Gastrocnemius medialis (tissue), 4 donors: ENCODE measurements around the gene OST4. TPM values are rescaled to one million over a fixed set of nuclear protein-coding genes. Genes with fewer than 3 reads are reported as not detected.

Experiments used
- ATAC-seq, 2 donors: fragments of 150-250 bp; one replicate each; pipeline ENCODE4 v1.9.1; 2016
- DNase-seq, 2 donors: peaks; one replicate each; pipeline ENCODE4 v3.0.0-alpha.2; 2019
- H3K27ac ChIP-seq, 4 donors: fragments of 200-600 bp; sonication (generic); 1 replicate in 1 of 4; 2 replicates in 3 of 4; pipeline ENCODE4 v1.5.1; 2016 to 2018; ENCODE audit warnings: mild to moderate bottlenecking in 2 of 4, moderate library complexity in 1 of 4
- H3K27me3 ChIP-seq, 3 donors: fragments of 200-600 bp; sonication (generic) in 2 of 3; 1 replicate in 1 of 3; 2 replicates in 2 of 3; pipeline versions ENCODE4 v1.5.1 to v1.6.0; 2016 to 2019; ENCODE audit warnings: mild to moderate bottlenecking in 1 of 3, moderate library complexity in 1 of 3
- H3K36me3 ChIP-seq, 2 donors: fragments of 200-600 bp; sonication (generic) in 1 of 2; one replicate each; pipeline ENCODE4 v1.5.1; 2017 to 2018
- H3K4me1 ChIP-seq, 2 donors: fragments of 200-600 bp; sonication (generic) in 1 of 2; one replicate each; pipeline ENCODE4 v1.5.1; 2016 to 2017; ENCODE audit warnings: mild to moderate bottlenecking in 2 of 2
- H3K4me3 ChIP-seq, 4 donors: fragments of 200-600 bp; sonication (generic) in 3 of 4; 1 replicate in 1 of 4; 2 replicates in 3 of 4; pipeline ENCODE4 v1.5.1; 2016 to 2019; ENCODE audit warnings: mild to moderate bottlenecking in 2 of 4
- H3K9me3 ChIP-seq, 3 donors: fragments of 200-600 bp; sonication (generic) in 2 of 3; 1 replicate in 1 of 3; 2 replicates in 2 of 3; pipeline ENCODE4 v1.5.1; 2016 to 2019
- CTCF ChIP-seq, 5 experiments: fragments of 450-650 bp in 3 of 5; fragments of 200-600 bp in 2 of 5; sonication (generic) in 2 of 5; IDR thresholded peaks in 4 of 5; conservative IDR thresholded peaks in 1 of 5; 1 replicate in 4 of 5; 2 replicates in 1 of 5; pipeline ENCODE4 v1.5.1; 2016 to 2019; ENCODE audit warnings: antibody characterized with exemption in 5 of 5, mild to moderate bottlenecking in 3 of 5, moderate library complexity in 3 of 5
- POLR2A ChIP-seq, 2 donors: fragments of 450-650 bp; IDR thresholded peaks; one replicate each; pipeline ENCODE4 v1.6.1; 2017; ENCODE audit warnings: antibody characterized with exemption in 2 of 2, mild to moderate bottlenecking in 2 of 2, moderate library complexity in 2 of 2
- in situ Hi-C, 4 donors: fragments of 200-750 bp; cut with MboI; loops; one replicate each; pipeline versions ENCODE4 v1.15.0 to v1.8.0; 2017; ENCODE audit warnings: low sequenced_read_pairs in 4 of 4
- intact Hi-C: fragments of 100-400 bp; cut with DNase I; formaldehyde crosslinking; loops from one replicate; pipeline ENCODE4 v1.15.1; 2023; ENCODE audit warnings: low total_unique reads
- total RNA-seq, 4 donors: library from RNA; depleted of rRNA; stranded (reverse); fragments of >200 nt; gene quantifications; one replicate each; pipeline versions ENCODE4 v1.1.0 to v1.2.3, GENCODE V29; 2016

Gene OST4
- total RNA-seq, 4 donors from 2014 or later: 191 to 283 (median 251) TPM

GRCh38 chr2:27040282-27040681 is 31.2 kb downstream of the OST4 start:
- intact Hi-C loops: no loop called here
- in situ Hi-C loops: no loop called here
- no peak for ATAC-seq

GRCh38 chr2:27039871-27040270 is 31.6 kb downstream of the OST4 start:
- H3K27ac ChIP-seq: no peak overlapping the region
- DNase-seq: no peak
- no peak overlapping the region for H3K4me3 ChIP-seq
- H3K27me3 ChIP-seq: no peaks in the 10 kb centered on the region
- intact Hi-C loops: no loop called here
- H3K36me3 ChIP-seq: peaks cover 0 to 66% of the 10 kb centered on the region in 2 donors
- no peak for ATAC-seq
- in situ Hi-C loops: loop anchor here in 3 of 4 donors (10.0 kb wide), 1 partner anchor 45 kb away; the partner anchor contains the start of gene KHK (in 3 of the 3)
- TF ChIP-seq POLR2A (IDR thresholded peaks at IDR 0.05) (no peak), CTCF (IDR thresholded peaks at IDR 0.05 in 4 of 5, conservative IDR thresholded peaks at IDR 0.05 in 1 of 5) (no peak)
- H3K4me1 ChIP-seq: peaks cover 10 to 12% of the 10 kb centered on the region in 2 donors
- H3K9me3 ChIP-seq: no peaks in the 10 kb centered on the region

More at GRCh38 chr2:27040282-27040681, 31.2 kb downstream of the OST4 start:
- no peak for DNase-seq
- H3K4me3 ChIP-seq: no peak overlapping the region
- H3K27ac ChIP-seq: no peak overlapping the region
- no peaks in the 10 kb centered on the region for H3K27me3 ChIP-seq
- H3K4me1 ChIP-seq: peaks cover 10 to 12% of the 10 kb centered on the region in 2 donors
- no peaks in the 10 kb centered on the region for H3K9me3 ChIP-seq
- no peak for TF ChIP-seq CTCF (IDR thresholded peaks at IDR 0.05 in 4 of 5, conservative IDR thresholded peaks at IDR 0.05 in 1 of 5)
- no peak for TF ChIP-seq POLR2A (IDR thresholded peaks at IDR 0.05)
- H3K36me3 ChIP-seq: peaks cover 0 to 62% of the 10 kb centered on the region in 2 donors

GRCh38 chr2:27039426-27039825 is 32.0 kb downstream of the OST4 start:
- H3K27me3 ChIP-seq: no peaks in the 10 kb centered on the region
- H3K4me3 ChIP-seq: no peak overlapping the region
- H3K4me1 ChIP-seq: peaks cover 12 to 15% of the 10 kb centered on the region in 2 donors
- DNase-seq (no peak), ATAC-seq (no peak)
- no peaks in the 10 kb centered on the region for H3K9me3 ChIP-seq
- intact Hi-C loops: no loop called here
- in situ Hi-C loops: loop anchor here in 3 of 4 donors (10.0 kb wide), 1 partner anchor 45 kb away; the partner anchor contains the start of gene KHK (in 3 of the 3)
- no peak overlapping the region for H3K27ac ChIP-seq
- no peak for TF ChIP-seq CTCF (IDR thresholded peaks at IDR 0.05 in 4 of 5, conservative IDR thresholded peaks at IDR 0.05 in 1 of 5)
- TF ChIP-seq POLR2A (IDR thresholded peaks at IDR 0.05): no peak
- peaks cover 0 to 69% of the 10 kb centered on the region in 2 donors for H3K36me3 ChIP-seq

DNA sequence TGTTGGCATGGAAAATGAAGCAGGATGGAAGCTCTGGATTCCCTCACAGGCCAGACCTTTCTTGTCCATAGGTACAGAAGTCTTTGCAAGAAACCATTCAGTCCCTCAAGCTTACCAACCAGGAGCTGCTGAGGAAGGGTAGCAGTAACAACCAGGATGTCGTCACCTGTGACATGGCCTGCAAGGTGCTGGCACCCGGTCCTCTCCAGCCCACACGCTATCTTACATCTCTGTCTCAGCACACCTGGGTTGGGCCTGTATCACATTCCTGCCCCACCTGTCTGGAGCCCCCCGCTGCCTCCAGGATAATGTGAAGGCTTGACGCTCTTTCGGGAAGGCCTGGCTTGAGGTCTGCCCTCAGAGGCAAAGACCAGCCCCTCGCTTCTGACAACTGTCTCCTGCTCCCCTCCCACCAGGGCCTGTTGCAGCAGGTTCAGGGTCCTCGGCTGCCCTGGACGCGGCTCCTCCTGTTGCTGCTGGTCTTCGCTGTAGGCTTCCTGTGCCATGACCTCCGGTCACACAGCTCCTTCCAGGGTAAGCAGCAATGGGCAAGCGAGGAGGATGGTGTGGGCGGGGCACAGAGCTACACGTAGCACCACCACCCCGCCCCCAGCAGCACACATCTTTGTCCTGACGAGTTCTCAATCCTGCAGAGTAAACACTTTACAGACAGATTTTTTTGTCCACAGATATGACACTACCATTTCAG is 32.7 kb downstream of the OST4 start:
- H3K27ac ChIP-seq: no peak overlapping the region
- ATAC-seq: no peak
- no peak for DNase-seq
- no peak overlapping the region for H3K4me3 ChIP-seq
- in situ Hi-C loops (loop anchor here in 3 of 4 donors (10.0 kb wide), 1 partner anchor 46 kb away; the partner anchor contains the start of gene KHK (in 3 of the 3)), intact Hi-C loops (no loop called here)
- TF ChIP-seq CTCF (IDR thresholded peaks at IDR 0.05 in 4 of 5, conservative IDR thresholded peaks at IDR 0.05 in 1 of 5): no peak
- TF ChIP-seq POLR2A (IDR thresholded peaks at IDR 0.05): no peak
- no peaks in the 10 kb centered on the region for H3K9me3 ChIP-seq
- no peaks in the 10 kb centered on the region for H3K27me3 ChIP-seq
- peaks cover 0 to 69% of the 10 kb centered on the region in 2 donors for H3K36me3 ChIP-seq
- H3K4me1 ChIP-seq: peaks cover 18 to 21% of the 10 kb centered on the region in 2 donors
